22Rv1 (cell line): ENCODE measurements around the gene OR5L2.

ENCODE experiments used
- H3K27ac ChIP-seq: fragments of 450-650 bp; 2 replicates; pipeline ENCODE4 v1.5.1; 2017
- CTCF ChIP-seq: fragments of 450-650 bp; IDR thresholded peaks from 2 replicates; pipeline ENCODE4 v1.5.1; 2017; ENCODE audit warnings: mild to moderate bottlenecking
- ZFX ChIP-seq: fragments of 450-650 bp; IDR thresholded peaks from 2 replicates; pipeline ENCODE4 v1.6.1; 2017; ENCODE audit warnings: antibody characterized with exemption, borderline replicate concordance

OR5L2 gene

GRCh38 chr11:55826919-55827318, at the start of gene OR5L2:
OR5L2 (plus strand) TSS chr11:55827219; CDS start chr11:55827219, 0 bp downstream.
- TF ChIP-seq CTCF (no peak), ZFX (no peak)
- no peak within 1 kb of the TSS for H3K27ac ChIP-seq

GRCh38 chr11:55791606-55792005, 35.4 kb upstream of the OR5L2 start:
- H3K27ac ChIP-seq = no peak overlapping the region
- no peak for TF ChIP-seq CTCF
- no peak for TF ChIP-seq ZFX

- H3K27ac ChIP-seq = no peak overlapping the region
- no peak for TF ChIP-seq ZFX
- TF ChIP-seq CTCF = no peak
These were observed 33.7 kb upstream of the OR5L2 start for GRCh38 chr11:55793321-55793720.

- no peak within 1 kb of the TSS for H3K27ac ChIP-seq
- TF ChIP-seq ZFX (no peak), CTCF (no peak)
These were observed 31.8 kb upstream of the OR5L2 start, which contains the start of gene OR5D14 for GRCh38 chr11:55795256-55795655. OR5D14 (plus strand) TSS chr11:55795556; CDS start chr11:55795556, 0 bp downstream.

GRCh38 chr11:55806248-55806647, 20.8 kb upstream of the OR5L2 start:
- no peak for TF ChIP-seq CTCF
- TF ChIP-seq ZFX = no peak

GRCh38 chr11:55811067-55811466, 16.0 kb upstream of the OR5L2 start, which contains the start of gene OR5L1:
OR5L1 (plus strand) TSS chr11:55811367; CDS start chr11:55811467, 100 bp downstream.
- TF ChIP-seq ZFX (no peak), CTCF (no peak)
- no peak within 1 kb of the TSS for H3K27ac ChIP-seq

More at GRCh38 chr11:55806248-55806647, 20.8 kb upstream of the OR5L2 start:
- H3K27ac ChIP-seq = no peak overlapping the region

GRCh38 chr11:55819330-55819729, 7.7 kb upstream of the OR5L2 start, which contains the start of gene OR5D18:
OR5D18 (plus strand) TSS chr11:55819630; CDS start chr11:55819630, 0 bp downstream.
- H3K27ac ChIP-seq = no peak within 1 kb of the TSS
- TF ChIP-seq ZFX = no peak
- no peak for TF ChIP-seq CTCF
